NCI-H2081 treated with DMSO at 0.1 percent for 48 hours (cell line): ENCODE results near the gene SYNM.
A peak's percentile ranks its signal among the peaks of the same experiment; 100 is the strongest.
"Not testable (repeated sequence)": the region's sequence is repeated elsewhere in the genome, so short reads cannot be mapped to it uniquely, and the experiment has no call there.

Experiments
- DNase-seq: peaks from one replicate; lab custom pipeline; 2025; lab: John Stamatoyannopoulos, UW

The SYNM gene, protein sequence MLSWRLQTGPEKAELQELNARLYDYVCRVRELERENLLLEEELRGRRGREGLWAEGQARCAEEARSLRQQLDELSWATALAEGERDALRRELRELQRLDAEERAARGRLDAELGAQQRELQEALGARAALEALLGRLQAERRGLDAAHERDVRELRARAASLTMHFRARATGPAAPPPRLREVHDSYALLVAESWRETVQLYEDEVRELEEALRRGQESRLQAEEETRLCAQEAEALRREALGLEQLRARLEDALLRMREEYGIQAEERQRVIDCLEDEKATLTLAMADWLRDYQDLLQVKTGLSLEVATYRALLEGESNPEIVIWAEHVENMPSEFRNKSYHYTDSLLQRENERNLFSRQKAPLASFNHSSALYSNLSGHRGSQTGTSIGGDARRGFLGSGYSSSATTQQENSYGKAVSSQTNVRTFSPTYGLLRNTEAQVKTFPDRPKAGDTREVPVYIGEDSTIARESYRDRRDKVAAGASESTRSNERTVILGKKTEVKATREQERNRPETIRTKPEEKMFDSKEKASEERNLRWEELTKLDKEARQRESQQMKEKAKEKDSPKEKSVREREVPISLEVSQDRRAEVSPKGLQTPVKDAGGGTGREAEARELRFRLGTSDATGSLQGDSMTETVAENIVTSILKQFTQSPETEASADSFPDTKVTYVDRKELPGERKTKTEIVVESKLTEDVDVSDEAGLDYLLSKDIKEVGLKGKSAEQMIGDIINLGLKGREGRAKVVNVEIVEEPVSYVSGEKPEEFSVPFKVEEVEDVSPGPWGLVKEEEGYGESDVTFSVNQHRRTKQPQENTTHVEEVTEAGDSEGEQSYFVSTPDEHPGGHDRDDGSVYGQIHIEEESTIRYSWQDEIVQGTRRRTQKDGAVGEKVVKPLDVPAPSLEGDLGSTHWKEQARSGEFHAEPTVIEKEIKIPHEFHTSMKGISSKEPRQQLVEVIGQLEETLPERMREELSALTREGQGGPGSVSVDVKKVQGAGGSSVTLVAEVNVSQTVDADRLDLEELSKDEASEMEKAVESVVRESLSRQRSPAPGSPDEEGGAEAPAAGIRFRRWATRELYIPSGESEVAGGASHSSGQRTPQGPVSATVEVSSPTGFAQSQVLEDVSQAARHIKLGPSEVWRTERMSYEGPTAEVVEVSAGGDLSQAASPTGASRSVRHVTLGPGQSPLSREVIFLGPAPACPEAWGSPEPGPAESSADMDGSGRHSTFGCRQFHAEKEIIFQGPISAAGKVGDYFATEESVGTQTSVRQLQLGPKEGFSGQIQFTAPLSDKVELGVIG (N-terminal part only)

DNA sequence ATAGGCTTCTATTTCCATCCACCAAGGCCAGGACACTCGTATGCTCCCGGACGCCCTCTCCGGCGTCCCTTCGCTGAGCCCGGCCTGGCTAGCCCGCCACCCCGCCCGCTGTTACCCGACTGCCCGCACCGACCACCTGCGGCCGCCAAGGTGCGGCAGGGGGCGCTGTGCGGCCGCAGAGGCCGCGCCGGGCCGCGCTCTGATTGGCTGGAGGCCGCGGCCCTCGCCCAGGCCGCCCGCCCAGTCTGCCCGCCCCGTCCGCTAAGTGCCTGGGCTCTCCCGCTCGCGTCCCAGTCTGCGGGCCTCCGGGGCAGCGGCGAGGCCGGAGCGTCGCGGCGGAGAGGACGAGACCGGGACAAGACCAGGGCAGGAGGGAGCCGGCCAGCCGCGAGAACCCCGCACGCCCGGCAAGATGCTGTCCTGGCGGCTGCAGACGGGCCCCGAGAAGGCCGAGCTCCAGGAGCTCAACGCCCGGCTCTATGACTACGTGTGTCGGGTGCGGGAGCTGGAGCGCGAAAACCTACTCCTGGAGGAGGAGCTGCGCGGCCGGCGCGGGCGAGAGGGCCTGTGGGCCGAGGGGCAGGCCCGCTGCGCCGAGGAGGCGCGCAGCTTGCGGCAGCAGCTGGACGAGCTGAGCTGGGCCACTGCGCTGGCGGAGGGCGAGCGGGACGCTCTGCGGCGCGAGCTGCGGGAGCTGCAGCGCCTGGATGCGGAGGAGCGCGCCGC lies at the start of gene SYNM:
TSS of gene SYNM (plus strand) at position 293 of the 726 bp plus-strand sequence. CDS start at position 413, 120 bp downstream.
- DNase-seq = peak; percentile 15

GRCh38 chr15:99055555-99056134 lies 49.2 kb upstream of the SYNM start:
- DNase-seq = no peak

GRCh38 chr15:99057020-99057419 lies 47.9 kb upstream of the SYNM start:
- no peak for DNase-seq

DNA sequence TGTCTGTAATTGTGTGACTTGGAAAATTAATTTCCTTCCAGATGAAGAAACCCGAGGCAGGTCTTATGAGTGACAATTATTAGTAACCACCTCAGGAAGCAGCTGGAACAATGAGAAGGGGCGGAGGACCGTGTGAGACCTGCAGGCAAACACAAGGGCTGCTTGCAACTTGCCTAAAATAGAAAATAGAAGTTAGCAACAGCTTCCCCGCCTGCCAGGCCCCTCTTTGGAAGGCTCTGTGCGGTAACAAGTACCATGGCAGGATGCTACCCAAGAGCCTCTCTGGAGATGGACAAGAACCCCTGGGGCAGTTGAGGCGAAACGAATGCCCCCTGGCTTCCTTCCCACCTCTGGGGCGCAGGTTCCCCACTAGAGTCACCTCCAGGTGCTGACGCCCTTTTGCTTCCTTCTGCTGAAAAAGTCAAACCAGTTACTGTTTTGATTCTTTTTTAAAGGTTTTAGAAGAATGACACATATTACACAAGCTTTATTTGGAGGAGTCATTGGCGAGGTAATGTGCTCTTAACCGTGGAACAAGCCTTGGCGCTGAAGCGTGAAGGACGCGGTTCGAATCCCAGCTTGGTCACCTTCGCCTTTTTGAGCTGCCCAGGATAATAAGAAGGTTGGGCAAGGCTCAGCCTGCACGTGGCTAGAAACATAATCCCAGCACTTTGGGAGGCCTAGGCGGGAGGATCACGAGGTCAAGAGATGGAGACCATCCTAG lies 47.0 kb upstream of the SYNM start:
- no peak for DNase-seq

DNA sequence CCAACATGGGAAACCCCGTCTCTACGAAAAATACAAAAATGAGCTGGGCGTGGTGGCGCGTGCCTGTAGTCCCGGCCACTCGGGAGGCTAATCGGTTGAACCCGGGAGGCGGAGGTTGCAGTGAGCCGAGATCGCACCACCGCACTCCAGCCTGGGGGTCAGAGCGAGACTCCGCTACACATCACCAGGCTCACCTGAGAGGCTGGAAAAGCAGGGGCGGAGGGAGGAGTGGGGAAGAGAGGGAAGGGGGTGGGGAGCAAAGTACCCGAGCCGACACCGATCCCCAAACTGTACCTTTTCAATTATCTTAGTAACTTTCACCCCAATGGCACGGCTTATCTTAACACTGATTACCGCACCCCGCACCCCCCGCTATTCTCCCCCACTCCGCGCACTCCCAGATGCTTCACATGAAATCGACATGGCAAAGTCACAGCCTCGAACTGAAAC lies 46.4 kb upstream of the SYNM start:
- DNase-seq = no peak

DNA sequence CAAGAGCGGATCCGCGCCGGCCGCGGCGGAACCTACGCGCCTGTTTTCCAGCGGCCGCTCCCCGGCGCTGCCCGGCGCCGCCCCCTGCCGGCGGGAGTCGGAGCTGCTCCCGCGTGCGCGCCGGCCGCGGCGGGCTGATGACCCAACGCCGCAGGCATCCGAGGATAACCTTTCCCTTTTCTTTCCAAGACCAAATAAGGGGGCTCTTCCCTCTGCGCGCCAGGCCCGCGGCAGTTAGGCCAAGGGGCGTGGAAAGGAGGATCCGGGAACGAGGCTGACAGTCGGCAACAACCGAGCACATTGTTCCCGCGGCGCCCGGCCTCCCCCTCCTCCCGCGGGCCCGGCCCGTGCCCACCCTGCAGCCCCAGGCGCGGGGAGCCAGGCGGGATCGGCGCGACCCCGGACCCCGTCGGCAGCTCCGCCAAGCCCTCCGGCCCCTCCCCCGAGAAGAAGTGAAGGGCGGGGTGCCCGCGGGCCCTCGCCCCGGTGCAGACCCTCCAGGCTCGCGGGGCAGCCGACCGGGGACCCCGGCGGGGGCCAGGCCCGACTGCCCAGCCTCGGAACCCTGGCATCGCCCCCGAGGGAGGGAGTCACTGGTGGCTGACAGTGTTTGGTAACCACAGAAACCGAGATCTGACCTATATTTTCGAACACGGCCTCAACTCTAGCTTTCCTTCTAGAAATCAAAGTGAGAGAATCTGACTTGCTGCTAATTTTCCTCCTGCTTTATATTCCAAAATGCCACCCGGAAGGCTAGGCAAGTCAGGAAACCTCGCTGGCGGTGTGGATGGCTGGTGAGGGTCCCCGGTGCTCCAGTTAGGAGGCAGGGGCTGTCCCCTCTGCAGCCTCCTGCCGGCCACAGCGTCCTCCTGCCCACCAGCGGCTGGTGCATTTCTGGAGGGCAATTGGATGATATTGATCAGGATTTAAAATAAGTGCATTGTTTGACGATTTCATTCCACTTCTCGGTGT lies 45.6 kb upstream of the SYNM start:
- DNase-seq = no peak

- not testable (repeated sequence) for DNase-seq
Observed at GRCh38 chr15:99060186-99060585, 44.7 kb upstream of the SYNM start.

DNA sequence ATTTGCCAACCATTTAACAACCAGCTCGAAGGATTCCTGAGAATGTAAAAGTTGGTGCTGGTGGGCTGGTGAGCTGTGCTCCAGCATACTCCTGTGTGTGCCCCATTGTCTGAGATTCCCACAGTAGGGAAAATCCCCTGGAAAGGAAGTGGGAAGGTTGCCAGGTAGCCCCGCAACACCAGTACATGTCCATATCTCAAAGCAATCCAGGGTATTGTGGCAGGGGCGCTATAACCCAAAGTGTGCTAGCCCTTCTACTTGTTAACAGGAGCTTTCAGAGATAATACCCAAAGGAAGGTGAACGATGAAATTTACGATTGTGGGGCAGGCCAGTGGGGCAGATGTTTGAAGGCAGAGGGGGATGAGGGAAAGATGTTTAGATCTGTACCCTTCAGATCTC lies 42.7 kb upstream of the SYNM start:
- DNase-seq = no peak

DNA sequence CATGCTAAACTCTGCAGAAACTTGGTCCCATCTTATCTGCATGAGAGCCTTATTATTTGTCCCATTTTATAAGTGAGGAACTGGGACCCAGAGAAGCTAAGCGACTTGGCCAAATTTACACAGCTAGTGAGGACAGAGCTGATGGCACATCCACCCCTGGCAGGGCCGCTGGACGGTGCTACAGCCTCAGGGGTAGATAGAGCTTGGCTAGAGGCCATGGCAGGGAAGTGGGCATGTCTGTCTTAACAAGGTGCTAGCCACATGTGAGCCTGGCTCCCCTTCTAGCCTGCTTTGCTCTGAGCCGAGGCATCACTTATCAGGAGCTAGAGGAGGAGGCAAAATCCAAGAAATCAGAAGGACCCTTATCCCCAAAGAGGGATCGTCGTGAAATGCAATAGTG lies 36.7 kb upstream of the SYNM start:
- DNase-seq = no peak

DNA sequence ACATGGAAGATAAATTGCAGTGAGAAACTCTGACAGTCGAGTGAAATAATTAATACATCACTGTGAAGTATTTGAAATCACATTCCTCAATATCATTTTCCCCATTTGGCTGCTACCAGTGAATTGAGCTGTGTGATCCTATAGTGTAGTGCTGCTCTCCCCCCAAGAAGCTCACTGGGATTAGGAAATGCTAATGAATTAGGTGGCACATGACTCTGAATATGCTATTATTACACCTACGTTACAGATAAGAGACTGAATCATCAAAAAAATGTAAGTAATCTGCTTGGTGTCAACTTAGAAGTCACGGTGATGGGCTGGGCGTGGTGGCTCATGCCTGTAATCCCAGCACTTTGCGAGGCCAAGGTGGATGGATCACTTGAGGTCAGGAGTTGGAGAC lies 34.7 kb upstream of the SYNM start:
- DNase-seq = no peak

DNA sequence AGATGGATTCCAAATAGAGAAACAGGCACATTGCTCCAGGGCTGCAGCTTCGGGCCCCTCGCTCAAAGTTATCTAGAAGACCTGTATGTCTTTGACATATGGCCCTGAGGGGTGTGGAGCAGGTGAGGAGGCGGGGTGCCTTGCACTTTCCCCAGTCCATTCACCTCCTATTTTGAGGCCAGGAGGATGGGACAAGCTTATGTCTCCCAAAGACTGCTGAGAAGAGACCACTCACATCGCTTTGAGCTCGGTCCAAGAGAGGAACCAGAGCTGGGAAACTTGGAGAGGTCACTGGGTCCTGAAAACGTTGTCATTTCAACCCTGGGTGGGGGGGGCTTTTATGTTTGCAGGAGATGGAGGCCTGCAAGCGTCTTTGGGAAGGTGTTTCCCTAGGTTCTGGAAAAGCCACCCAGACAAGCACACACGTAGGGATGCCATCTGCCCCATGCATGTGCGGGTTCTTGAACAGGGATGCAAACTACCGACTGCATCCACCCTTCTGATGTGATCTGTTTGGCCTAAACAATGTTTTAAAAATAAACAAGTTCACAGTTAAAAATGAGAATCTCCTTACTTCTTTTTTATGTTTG lies 33.7 kb upstream of the SYNM start:
- DNase-seq = no peak

DNA sequence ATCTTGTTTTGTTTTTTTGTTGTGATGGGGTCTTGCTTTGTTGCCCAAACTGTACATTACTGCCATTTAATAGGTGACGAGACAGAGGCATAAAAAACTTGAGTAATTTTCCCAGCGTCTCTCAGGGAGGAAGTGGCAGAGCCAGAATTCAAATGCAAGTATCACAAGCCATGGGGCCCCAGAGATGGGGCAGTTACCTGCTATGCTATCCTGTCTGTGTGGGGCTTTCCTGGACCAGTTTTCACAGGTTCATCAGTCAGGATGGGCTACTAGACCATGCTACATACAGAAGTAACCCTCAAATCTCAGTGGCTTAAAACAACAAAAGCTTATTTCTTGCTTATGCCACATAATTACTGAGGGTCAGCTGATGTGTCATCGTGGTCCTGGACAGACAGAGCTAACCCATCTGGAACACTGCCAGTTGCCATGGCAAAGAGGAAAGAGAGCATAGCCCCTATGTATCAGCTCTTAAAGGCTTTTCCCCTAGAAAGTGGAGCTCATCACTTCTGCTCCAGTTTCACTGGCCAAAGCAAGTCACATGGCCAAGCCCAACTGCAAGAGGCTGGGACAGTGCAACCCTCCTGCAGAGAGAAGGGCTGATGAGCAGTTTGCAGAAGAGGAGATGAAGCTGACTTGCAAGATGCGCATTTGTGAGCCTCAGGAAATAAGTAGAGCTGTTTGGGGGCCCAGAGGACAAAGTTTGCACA lies 31.7 kb upstream of the SYNM start:
- DNase-seq = no peak

DNA sequence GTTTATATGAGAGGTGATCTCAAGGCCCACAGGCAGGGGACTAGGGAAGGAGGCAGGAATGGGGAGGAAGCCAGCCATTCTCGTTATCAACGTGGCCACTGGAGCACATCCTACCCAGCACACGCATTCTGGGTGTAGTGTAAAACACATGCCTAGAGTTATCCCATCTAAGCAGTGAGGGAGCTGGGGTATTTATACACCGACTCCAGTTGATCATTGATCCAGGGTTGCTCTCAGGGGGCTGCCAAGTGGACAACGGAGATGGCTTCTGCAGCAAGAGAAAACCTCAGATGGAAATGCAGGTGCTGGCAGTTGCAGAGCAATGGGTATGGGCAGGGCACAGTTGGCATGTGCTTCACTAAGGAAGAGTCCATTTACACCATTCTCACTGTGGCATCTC lies 30.4 kb upstream of the SYNM start:
- DNase-seq = no peak

DNA sequence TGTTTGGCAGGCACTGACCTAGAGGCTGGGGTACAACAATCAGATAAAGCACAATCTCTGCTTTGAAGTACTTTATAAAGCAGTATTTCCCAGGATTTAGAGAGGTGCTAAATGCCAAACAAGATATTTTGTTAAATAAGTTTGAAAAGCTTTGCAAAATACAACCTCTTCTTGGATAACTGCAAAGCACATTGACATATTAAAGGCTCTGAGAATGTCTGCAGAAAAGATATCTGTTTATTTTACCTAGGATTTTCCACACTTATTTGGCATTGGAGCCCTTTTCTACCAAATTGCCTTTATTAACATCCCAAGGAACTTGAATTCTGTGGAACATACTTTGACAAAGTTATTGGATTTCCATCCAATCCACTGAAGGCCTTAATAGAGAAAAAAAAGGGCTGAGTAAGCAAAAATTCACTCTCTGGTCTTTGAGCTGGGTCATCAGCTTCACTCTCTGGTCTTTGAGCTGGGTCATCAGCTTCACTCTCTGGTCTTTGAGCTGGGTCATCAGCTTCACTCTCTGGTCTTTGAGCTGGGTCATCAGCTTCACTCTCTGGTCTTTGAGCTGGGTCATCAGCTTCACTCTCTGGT lies 29.7 kb upstream of the SYNM start:
- DNase-seq = not testable (repeated sequence)

- no peak for DNase-seq
Observed at GRCh38 chr15:99076109-99076508, 28.8 kb upstream of the SYNM start.

GRCh38 chr15:99076555-99077308 lies 28.1 kb upstream of the SYNM start:
- peak; percentile 69 for DNase-seq

- no peak for DNase-seq
Observed at GRCh38 chr15:99082798-99083197, 22.1 kb upstream of the SYNM start.
